Pancreas (tissue), 10 donors: ENCODE data around the gene SOX21. TPM values are rescaled to one million over a fixed set of nuclear protein-coding genes. Genes with fewer than 3 reads are reported as not detected.

Experiments
- ATAC-seq, 4 donors: fragments of 200-7000 bp; cut with Tn5 transposase; one replicate each; pipeline versions ENCODE4 v1.8.0 to v1.9.1; 2020; ENCODE audit warnings: mild to moderate bottlenecking in 4 of 4, moderate library complexity in 4 of 4
- DNase-seq, 6 donors: peaks; one replicate each; pipeline ENCODE4 v3.0.0-alpha.2; 2020
- FAIRE-seq: peaks from 2 replicates; lab custom pipeline; 2012; peaks lifted over from hg19 to GRCh38; lab: Jason Lieb, UNC
- H3K27ac ChIP-seq, 4 donors: fragments of 200-600 bp; sonication (generic); 1 replicate in 3 of 4; 2 replicates in 1 of 4; pipeline versions ENCODE4 v1.5.0 to v1.8.0; 2020
- H3K27me3 ChIP-seq, 4 donors: fragments of 200-600 bp; one replicate each; pipeline ENCODE4 v1.8.0; 2021
- H3K36me3 ChIP-seq, 3 donors: fragments of 200-600 bp; sonication (generic) in 1 of 3; one replicate each; pipeline versions ENCODE4 v1.5.0 to v1.8.0; 2020 to 2021
- H3K4me1 ChIP-seq, 3 donors: fragments of 200-600 bp; one replicate each; pipeline ENCODE4 v1.8.0; 2021
- H3K4me3 ChIP-seq, 4 donors: fragments of 200-600 bp; sonication (generic) in 2 of 4; one replicate each; pipeline versions ENCODE4 v1.5.0 to v1.8.0; 2020 to 2021
- H3K9me3 ChIP-seq, 4 donors: fragments of 200-600 bp; one replicate each; pipeline ENCODE4 v1.8.0; 2021
- WGBS, 2 donors: extraction: QIAGEN DNeasy Blood & Tissue Kit; methylation state at CpG; one replicate each; pipeline ENCODE4 v1.1.7; 2013; 5-methylcytosine and 5-hydroxymethylcytosine counted together
- intact Hi-C, 3 donors: fragments of 100-400 bp; cut with DNase I; formaldehyde crosslinking; loops; one replicate each; pipeline versions ENCODE4 v1.11.1 to v1.14.2; 2022
- polyA plus RNA-seq, 2 donors: library from polyadenylated mRNA; stranded (reverse); fragments of 200-250 nt; gene quantifications; one replicate each; pipeline ENCODE4 v1.2.3, GENCODE V29; 2013
- total RNA-seq, 6 donors: library from RNA; stranded (reverse); fragmentation: NEBNext Ultra II Directional in 4 of 6; extraction: Animal tissue kit (Norgen Biotek cat#: 25700) in 4 of 6; gene quantifications; one replicate each; pipeline versions ENCODE4 v1.2.1 to v1.2.4, GENCODE V29; 2021 to 2023
- TF ChIP-seq, protein P1 (sequence below), 4 donors: fragments of 200-600 bp; sonication (generic) in 3 of 4; IDR thresholded peaks; one replicate each; pipeline versions ENCODE4 v1.5.0 to v1.8.0; 2021; ENCODE audit warnings: antibody characterized with exemption in 4 of 4
- donor health status: healthy with polysubstance abuse.
- donor health status: DM: no; HTN: no; CAD: no; lungs with moderate emphysema.
- donor health status: DM: no; HTN: no; CAD: no.
- donor health status: control.
- donor health status: control.
- donor health status: Bipolar disorder and iron deficiency.
- donor health status: DM: yes; HTN: yes; CAD: no.
- donor health status: DM: no; HTN: no; CAD: no.
- donor health status: DM: no; HTN: no; CAD: no.
- donor health status: DM: yes; HTN: yes; CAD: no.

The SOX21 gene
- total and polyA plus RNA-seq, 8 donors, result 0.16 TPM; not detected in 7

DNA sequence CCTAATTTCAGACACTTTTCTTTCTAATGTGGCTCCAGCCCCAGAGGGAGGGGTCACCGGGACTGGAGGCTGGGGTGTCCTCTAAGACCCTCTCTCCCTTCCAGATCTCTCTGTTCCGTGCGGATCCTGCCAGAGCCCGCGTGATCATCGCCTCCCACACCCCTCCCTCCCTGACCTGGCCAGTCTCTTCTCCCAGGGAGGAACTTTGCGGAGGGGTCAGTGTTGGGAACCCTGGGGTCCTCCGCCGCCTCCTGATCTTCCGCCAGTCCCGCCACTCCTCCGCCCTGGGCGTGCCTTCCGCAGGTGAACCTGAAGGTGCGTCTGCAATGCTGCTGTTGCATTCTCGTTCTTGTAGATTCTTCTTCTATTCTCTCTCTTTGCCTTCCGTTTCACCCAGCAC lies 9.1 kb downstream of the SOX21 start:
- no peak overlapping the region for H3K4me3 ChIP-seq
- no peaks in the 10 kb centered on the region for H3K36me3 ChIP-seq
- intact Hi-C loops, result no loop called here
- H3K4me1 ChIP-seq, result no peaks in the 10 kb centered on the region
- no peak overlapping the region for H3K27ac ChIP-seq
- H3K9me3 ChIP-seq, result no peaks in the 10 kb centered on the region
- 5 to 8% methylated on average over 17 of the region's 17 CpGs for WGBS, 2 donors
- DNase-seq (no peak), ATAC-seq (no peak), FAIRE-seq (no peak)
- H3K27me3 ChIP-seq, result peaks cover 5 to 70% (median 14%) of the 10 kb centered on the region in 4 donors
- TF ChIP-seq, protein P1, sequence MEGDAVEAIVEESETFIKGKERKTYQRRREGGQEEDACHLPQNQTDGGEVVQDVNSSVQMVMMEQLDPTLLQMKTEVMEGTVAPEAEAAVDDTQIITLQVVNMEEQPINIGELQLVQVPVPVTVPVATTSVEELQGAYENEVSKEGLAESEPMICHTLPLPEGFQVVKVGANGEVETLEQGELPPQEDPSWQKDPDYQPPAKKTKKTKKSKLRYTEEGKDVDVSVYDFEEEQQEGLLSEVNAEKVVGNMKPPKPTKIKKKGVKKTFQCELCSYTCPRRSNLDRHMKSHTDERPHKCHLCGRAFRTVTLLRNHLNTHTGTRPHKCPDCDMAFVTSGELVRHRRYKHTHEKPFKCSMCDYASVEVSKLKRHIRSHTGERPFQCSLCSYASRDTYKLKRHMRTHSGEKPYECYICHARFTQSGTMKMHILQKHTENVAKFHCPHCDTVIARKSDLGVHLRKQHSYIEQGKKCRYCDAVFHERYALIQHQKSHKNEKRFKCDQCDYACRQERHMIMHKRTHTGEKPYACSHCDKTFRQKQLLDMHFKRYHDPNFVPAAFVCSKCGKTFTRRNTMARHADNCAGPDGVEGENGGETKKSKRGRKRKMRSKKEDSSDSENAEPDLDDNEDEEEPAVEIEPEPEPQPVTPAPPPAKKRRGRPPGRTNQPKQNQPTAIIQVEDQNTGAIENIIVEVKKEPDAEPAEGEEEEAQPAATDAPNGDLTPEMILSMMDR (IDR thresholded peaks at IDR 0.05), result no peak

GRCh38 chr13:94702181-94703041 lies 9.9 kb downstream of the SOX21 start:
- TF ChIP-seq, protein P1 (IDR thresholded peaks at IDR 0.05), result no peak
- no peaks in the 10 kb centered on the region for H3K4me1 ChIP-seq
- H3K4me3 ChIP-seq, result no peak overlapping the region
- H3K27ac ChIP-seq, result no peak overlapping the region
- no peaks in the 10 kb centered on the region for H3K36me3 ChIP-seq
- 4 to 5% methylated on average over 57 to 60 of the region's 60 CpGs for WGBS, 2 donors
- DNase-seq (no peak), FAIRE-seq (no peak), ATAC-seq (no peak)
- intact Hi-C loops, result no loop called here
- peaks cover 3 to 62% (median 12%) of the 10 kb centered on the region in 4 donors for H3K27me3 ChIP-seq
- H3K9me3 ChIP-seq, result no peaks in the 10 kb centered on the region

DNA sequence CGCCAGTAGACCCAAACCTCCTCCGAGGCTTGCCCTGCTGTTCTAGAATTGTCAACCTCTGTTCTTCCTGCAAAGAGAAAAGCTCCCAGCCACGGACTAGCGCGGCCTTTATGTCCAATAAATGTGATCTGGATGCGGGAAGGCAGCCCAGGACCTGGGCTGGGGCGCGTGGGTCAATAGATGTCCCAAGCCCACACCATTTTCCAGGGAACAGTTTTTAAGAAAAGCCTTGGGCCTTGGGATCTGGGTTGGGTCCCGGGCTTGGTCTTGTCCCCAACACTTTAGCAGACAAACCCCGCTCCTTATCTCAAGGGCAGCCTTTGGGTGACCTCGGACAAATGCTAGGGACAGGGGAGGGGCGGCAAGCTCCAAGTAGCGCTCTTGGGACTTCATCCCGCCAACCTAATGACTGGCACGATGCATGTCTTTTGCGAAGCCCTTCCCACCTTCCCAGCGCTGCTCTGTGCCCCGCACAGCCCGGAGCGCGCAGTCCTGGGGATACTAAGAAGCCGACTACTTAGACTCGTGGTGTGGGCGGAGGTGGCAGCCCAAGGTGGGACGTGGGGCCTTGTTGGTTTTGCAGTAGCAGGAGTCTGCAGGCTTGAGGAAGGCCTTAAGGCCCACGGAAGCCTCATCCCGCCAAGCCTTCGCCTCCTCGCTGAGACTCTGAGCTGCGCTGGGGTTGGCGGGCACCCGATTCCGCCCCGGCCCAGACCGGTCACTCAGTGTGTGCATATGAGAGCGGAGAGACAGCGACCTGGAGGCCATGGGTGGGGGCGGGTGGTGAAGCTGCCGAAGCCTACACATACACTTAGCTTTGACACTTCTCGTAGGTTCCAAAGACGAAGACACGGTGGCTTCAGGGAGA lies 10.8 kb downstream of the SOX21 start:
- intact Hi-C loops, result no loop called here
- H3K27me3 ChIP-seq, result peaks cover 3 to 53% (median 10%) of the 10 kb centered on the region in 4 donors
- H3K27ac ChIP-seq, result no peak overlapping the region
- no peak for FAIRE-seq
- WGBS, 2 donors, result 35 to 36% methylated on average over 42 of the region's 42 CpGs
- TF ChIP-seq, protein P1 (IDR thresholded peaks at IDR 0.05), result no peak
- no peaks in the 10 kb centered on the region for H3K36me3 ChIP-seq
- H3K4me1 ChIP-seq, result no peaks in the 10 kb centered on the region
- no peak for ATAC-seq
- DNase-seq, result peak in 1 of 6 donors; percentile 52
- H3K4me3 ChIP-seq, result no peak overlapping the region
- no peaks in the 10 kb centered on the region for H3K9me3 ChIP-seq

DNA sequence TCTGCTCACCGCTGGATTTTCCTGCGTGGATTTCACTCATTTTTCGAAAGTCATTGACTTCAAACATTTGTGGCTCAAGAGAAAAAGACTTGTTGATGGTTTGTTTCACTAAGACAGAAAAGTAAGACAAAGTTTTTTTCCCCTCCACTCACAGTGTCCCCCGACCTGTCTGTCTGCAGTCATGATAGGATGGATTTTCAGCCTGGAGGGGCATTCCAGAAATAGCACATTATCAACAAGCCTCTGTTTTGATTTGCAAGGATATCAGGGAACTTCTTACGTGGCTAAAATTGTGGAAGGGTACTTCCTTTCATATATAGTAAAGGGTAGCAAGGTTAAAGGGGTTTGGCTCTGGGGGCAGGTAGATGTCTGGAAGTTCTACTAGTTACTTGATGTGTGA lies 11.8 kb downstream of the SOX21 start:
- Histone ChIP-seq H3K4me1 (no peaks in the 10 kb centered on the region), H3K27me3 (peaks cover 0 to 44% (median 7%) of the 10 kb centered on the region in 4 donors), H3K27ac (no peak overlapping the region), H3K36me3 (no peaks in the 10 kb centered on the region), H3K4me3 (no peak overlapping the region), H3K9me3 (no peaks in the 10 kb centered on the region)
- ATAC-seq, result no peak
- no peak for FAIRE-seq
- DNase-seq, result no peak
- intact Hi-C loops, result no loop called here
- WGBS, 2 donors, result 73 to 87% methylated on average over 5 of the region's 5 CpGs
- TF ChIP-seq, protein P1 (IDR thresholded peaks at IDR 0.05), result no peak
